Breast epithelium (tissue), 3 donors: ENCODE measurements around the gene BCL2L14.

Experiments used
- CTCF ChIP-seq, 3 donors: fragments of 450-650 bp; IDR thresholded peaks; one replicate each; pipeline ENCODE4 v1.5.1; 2016 to 2017; ENCODE audit warnings: antibody characterized with exemption in 3 of 3, mild to moderate bottlenecking in 3 of 3, moderate library complexity in 3 of 3
- POLR2A ChIP-seq: fragments of 450-650 bp; IDR thresholded peaks from one replicate; pipeline ENCODE4 v1.6.1; 2016; ENCODE audit warnings: antibody characterized with exemption, mild to moderate bottlenecking, moderate library complexity

- TF ChIP-seq POLR2A: no peak
- TF ChIP-seq CTCF (IDR thresholded peaks at IDR 0.05): no peak
These were observed 27.4 kb downstream of the BCL2L14 start for GRCh38 chr12:12097891-12098690.
